Activated CD4-positive, CD25-positive, alpha-beta regulatory T cell treated with anti-CD3 and anti-CD28 coated beads, Interleukin-2, amount 50 U/mL, for 16 hours (primary cell): Measurements from ENCODE around the gene GFM1.

Experiments used
- DNase-seq: peaks from one replicate; pipeline ENCODE4 v3.0.0-alpha.2; 2020; ENCODE audit warnings: low read depth, low spot score

Gene GFM1

DNA sequence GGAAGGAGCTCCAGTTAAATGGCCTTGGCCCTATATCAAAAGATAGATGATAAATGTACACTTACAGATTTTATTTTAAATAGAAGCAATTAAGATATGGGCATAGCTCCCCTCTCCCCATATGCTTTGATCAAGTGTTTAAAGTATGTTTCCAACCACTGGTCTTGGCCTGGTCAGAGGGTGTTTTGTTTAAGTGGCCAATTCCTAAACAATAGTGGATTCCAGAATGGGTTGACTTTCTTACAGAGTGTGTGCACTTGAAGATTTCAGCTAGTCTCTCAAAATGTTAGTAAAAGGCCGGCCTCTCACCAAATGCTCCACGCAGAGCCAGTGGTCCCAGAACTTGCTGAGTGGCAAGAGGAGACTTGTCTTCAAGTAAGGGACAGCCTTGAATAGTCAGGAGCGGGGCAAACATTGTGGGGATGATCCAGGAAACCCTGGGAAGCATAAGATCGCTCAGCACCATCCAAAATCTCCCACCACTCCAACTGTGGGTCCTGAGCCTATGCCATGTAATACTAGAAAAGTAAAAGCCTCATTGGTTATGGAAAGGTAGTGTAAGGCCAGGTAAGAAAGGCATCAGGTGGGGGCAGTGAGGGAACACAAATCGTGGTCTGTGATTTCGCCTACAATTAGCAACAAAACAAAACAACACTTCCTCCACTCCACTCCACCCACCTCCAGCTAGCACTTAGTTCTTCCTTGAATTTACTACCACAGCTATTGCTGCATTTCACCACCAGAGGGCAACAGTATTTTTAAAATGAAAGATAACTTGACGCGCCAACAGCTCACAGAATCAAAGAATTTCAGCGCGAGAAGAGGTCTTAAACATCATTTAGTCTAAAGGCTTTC, 83.1 kb downstream of the GFM1 start:
- DNase-seq, result peak; percentile 37

DNA sequence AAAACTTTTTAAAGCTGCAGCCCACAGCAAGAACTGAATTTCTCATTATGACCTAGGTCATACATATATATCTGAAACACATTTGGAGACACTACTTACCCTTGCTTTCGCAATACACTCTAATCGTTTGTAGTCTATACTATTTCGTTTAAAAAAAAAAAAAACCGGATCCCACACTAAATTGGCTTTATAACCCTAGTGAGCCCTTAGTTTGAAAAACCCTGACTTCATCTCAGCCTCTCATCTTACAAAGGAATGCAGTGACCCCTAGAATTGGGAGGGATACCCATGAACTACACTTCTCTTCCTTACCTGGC, 83.7 kb downstream of the GFM1 start:
- no peak for DNase-seq

DNA sequence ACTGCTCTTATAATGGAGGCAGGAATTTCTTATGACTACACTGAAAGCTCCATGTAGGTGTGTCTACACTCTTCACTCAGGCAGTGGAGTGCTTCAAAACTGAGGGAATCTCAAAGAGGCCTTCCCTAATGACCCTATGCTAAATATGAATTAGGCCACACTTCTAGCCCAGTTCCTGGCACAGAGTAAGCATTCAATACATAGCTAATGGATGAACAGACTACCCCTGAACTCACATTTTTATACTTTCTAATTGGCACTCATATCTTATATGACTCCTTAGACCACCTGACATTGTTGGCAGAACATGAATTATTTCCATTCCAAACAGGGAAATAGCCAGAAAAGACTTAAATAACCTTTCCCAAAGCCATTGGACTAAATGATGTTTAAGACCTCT, 84.5 kb downstream of the GFM1 start:
- DNase-seq, result no peak

DNA sequence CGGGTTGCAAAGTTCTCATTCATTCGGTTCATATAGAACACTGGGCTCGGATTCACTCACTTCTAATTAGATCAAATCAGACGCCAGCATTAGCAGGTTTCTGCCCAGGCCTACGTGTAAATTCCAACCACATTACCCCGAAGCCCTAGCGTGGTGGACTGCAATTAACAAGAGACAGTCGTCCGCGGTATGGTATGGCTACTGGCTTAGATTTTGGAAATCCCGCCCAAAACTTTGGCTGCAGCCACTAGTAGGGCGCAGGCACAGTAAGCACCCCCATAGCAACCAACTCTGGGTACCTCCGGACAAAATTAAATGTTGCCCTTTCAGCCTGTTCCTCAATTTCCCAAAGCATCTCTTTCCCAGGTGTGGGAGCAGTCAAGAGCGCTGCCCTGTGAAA, 87.2 kb downstream of the GFM1 start:
- DNase-seq, result no peak

DNA sequence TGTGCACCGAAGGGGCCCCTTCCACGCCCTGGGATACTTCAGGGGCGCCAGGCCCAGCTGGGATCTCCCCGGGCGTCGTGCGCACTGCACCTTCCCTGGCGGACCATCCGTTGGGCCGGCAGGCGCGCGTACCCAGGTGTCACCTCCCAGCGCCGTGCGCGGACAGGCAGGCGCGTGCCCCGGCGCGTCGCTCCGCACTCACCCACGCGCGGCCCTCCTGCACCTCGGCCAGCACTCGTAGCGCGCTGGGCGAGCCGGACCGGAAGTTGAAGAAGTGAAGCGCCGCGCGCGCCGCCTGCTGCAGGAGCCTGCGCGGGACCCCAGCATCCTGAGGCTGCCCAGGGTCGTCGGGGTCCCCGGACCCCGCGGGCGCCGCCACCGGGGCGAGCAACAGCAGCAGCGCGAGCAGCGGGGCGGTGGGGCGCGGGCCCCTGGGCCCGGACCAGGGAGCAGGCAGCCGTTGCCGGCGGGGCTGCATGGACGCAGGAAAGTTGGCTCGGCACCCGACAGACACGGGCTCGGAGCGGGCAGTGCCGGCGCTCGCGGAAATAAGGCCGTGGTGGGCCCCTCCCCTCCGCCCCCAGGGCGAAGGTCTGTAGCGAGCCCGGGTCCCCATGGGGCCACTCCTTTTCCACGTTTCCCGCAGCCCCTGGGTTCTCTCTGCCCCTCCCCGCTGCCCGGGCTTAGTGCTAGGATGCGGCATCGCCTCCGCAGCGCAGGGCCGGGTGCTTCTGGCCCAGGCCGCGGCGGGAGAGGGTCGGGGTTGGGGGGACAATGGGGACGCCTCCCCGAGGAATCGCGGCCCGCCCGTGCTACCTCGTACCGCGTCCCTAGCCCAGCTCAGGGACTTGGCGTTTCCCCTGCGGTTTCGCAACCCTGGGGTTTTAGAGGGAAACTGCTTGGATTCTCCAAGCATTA, 87.9 kb downstream of the GFM1 start, which contains the start of gene RARRES1:
Gene RARRES1, minus strand, starts transcription at position 520 of the 918 bp plus-strand sequence. Its CDS starts 42 bp downstream, at position 478.
- no peak for DNase-seq

DNA sequence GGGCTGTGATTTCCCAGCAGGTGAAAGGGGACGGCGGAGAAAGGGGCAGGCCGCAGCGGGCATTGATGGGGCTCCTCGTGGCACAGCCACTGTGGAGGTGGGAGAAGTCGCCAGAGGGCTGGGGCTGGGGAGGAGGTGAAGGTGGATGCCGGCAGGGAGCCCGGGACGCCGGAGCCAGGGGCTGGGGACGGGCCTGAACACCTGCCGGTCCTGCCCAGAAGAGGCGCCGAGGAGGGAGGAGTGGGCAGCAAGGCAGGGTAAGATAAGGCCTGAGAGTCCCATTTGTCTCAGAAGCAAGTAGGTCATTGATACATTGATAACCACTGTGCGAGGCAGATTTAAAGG, 88.5 kb downstream of the GFM1 start:
- DNase-seq, result no peak

DNA sequence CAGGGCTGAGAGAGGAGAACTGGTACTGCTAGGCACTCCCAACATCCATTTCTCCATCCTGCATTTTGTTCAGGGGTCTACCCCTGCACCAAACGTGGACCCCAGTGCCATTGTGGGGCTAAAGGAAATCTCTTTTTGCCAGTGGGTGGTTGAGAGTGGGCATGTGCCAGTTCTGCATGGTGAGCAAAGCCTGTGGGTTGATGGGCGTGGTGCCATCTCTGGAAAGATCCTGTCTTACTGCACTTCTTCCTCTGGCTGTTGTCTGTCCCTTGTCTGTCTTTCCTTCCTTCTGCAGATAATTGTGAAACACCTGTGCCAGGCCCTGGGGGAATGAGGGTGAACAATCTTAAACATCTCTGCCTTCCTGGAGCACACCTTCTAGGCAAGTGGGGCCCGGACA, 89.3 kb downstream of the GFM1 start:
- DNase-seq, result no peak

DNA sequence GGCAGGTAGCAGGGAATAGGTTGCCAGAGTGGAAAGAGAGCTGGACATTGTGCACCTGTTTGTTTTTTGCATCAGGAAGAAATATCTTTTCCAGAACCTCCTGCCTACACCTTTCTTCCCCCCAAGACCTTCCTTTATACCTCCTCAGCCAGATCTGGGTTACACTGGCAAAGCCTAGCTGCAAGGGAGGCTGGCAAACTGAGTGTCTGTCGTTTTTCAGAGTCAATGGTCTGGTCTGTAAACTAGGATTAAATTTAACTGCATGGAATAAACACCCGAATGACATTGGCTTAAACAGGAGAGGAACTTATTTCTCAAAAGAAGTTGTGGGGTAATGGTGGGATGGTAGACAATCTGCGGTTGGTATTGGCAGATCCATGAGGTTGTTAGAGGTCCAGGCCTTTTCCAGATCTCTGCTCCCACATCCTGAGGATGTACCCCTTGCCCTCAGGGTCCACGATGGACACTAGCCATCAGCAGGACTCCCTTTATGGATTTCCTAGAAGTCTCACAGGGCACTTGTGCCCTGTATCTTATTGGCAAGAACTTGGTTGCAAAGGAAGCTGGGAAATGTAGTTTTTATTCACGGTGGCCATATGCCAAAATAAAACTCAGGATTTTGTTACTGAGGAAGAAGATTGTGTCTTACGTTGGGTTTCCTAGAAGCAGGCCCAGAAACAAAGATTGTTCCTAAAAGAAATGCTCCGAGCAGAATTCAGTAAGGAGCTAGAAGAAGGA, 91.1 kb downstream of the GFM1 start:
- DNase-seq, result no peak

DNA sequence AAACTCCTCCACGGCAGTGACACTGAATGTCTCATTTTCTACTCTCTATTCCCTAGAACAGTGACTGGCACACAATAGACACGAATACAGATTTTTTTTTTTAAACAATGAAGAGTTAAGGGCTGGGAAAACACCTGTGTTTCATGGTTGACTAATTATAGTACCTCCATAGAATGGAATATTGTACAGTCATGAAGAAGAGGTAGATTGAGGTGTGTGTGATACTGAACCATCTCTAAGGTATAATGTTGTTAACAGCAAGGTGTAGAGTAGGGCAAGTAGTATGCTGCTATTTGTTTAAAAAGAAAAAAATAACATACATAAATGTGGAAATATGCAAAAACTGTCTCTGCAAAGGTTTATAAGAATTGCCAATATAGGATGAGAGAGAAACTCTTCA, 93.1 kb downstream of the GFM1 start:
- DNase-seq, result no peak

DNA sequence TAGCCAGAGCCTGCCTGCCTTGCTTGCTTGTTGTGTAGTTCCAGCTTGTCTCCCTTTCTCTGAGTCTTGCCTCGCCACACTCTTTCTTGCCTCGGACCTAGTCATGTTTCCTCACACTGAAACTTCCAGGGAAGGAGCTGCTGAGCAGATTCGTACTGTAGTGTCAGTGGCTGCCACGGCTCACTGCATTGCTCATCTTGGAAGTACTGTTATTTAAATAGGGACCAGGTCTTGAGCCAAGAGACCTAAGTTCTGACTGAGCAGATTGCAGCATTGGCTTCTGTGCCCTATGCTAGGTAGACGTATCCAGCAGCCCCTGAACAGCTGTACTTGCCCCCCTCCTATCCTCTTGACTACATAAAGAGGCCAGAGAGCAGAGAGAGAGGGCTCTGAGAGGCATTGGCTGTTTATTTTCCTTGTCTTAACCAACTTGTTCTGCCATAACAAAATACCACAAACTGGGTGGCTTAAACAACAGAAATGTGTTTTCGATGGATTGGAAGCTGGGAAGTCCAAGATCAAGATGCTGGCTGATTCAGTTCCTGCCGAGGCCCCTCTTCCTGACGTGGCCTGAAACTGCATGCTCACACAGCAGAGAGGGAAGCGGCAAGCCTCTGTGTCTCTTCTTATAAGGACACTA, 93.8 kb downstream of the GFM1 start:
- DNase-seq, result no peak

DNA sequence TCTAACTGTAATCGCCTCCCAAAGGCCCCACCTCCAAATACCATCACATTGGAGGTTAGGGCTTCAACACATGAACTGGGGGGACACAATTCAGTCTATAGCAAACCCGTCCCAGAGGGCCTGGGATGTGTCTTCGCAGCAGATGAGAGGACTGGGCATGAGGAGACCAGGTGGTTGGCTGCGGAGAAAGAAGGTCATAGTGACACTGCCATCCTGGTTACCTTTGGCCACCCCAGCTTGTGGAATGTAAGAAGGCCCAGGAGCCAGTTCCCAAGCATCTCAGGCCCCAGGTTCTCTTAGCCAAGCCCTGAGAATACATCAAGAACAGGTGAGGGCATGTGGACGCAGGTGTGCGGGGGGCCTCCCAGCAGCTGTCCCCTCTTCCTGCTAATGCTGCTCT, 94.3 kb downstream of the GFM1 start:
- DNase-seq, result no peak

DNA sequence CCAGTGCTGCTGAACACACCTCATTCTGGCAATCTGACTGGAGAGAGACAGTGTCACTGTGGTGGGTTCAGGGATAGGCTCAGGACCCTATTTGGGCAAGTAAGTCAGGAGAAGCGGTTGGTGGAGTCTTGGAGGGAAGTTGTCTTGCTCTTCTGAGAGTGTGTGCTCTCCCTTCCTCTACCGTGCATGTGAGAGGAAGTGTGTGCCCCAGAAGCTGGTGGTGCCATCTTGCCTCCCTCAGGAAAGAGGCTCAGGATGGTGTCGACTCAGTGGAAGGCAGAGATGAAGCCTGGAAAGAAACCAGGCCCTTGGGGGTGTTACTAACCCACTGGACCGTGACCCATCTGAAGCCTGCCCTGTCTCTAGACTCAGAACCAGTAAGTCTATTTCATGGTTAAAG, 94.8 kb downstream of the GFM1 start:
- DNase-seq, result no peak

DNA sequence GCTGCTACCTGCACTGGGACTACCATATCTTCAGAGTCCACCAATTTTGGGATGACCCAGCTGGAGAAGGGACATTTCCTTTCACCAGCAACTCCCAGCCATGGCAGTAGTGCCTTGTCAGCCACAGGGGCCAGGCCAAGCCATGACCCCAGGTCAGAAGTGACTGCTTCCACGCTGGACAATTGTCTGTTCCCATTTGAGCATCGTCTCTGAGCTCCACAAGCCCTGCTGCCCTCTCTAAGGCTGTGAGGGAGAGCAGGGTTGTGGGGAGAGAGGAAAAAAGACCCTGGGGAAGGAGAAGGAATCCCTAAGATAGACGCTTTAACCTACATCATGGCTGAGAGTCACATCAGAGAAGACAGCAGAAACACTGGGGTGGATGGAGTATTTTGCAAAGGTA, 95.3 kb downstream of the GFM1 start:
- no peak for DNase-seq
